Body of pancreas (tissue), 4 donors: Measurements from ENCODE around the gene HEATR3. TPM values are rescaled to one million over a fixed set of nuclear protein-coding genes. Genes with fewer than 3 reads are reported as not detected.
A peak's percentile ranks its signal among the peaks of the same experiment; 100 is the strongest.

Experiments
- ATAC-seq: fragments of 150-250 bp; one replicate; pipeline ENCODE4 v1.9.1; 2016
- DNase-seq, 4 donors: peaks; one replicate each; pipeline ENCODE4 v3.0.0-alpha.2; 2019
- H3K27ac ChIP-seq, 4 donors: fragments of 200-600 bp; sonication (generic); 1 replicate in 3 of 4; 2 replicates in 1 of 4; pipeline versions ENCODE4 v1.5.1 to v1.6.1; 2016 to 2019; ENCODE audit warnings: mild to moderate bottlenecking in 1 of 4, mixed read lengths in 1 of 4, moderate library complexity in 1 of 4
- H3K27me3 ChIP-seq, 2 donors: fragments of 200-600 bp; sonication (generic); one replicate each; pipeline ENCODE4 v1.6.0; 2016; ENCODE audit warnings: mild to moderate bottlenecking in 1 of 2
- H3K36me3 ChIP-seq, 2 donors: fragments of 200-600 bp; sonication (generic); replicated peaks in 1 of 2; 2 replicates each; pipeline ENCODE4 v1.5.1; 2016; ENCODE audit warnings: low read depth in 2 of 2; ENCODE audit not compliant: insufficient read depth in 1 of 2
- H3K4me1 ChIP-seq: fragments of 200-600 bp; sonication (generic); one replicate; pipeline ENCODE4 v1.6.0; 2016
- H3K4me3 ChIP-seq, 2 donors: fragments of 200-600 bp; sonication (generic); 1 replicate in 1 of 2; 2 replicates in 1 of 2; pipeline ENCODE4 v1.5.1; 2016 to 2019
- H3K9me3 ChIP-seq, 3 donors: fragments of 200-600 bp; sonication (generic); 1 replicate in 2 of 3; 2 replicates in 1 of 3; pipeline ENCODE4 v1.5.1; 2016
- POLR2A ChIP-seq, 3 donors: fragments of 450-650 bp; IDR thresholded peaks; one replicate each; pipeline ENCODE4 v1.6.1; 2016; ENCODE audit warnings: antibody characterized with exemption in 3 of 3, mild to moderate bottlenecking in 2 of 3
- WGBS, 2 donors: methylation state at CpG; one replicate each; pipeline ENCODE4 v1.1.5; 2017; 5-methylcytosine and 5-hydroxymethylcytosine counted together
- intact Hi-C: fragments of 100-400 bp; cut with DNase I; formaldehyde crosslinking; loops from one replicate; pipeline ENCODE4 v1.15.1; 2023
- total RNA-seq, 2 donors: library from RNA; depleted of rRNA; stranded (reverse); fragments of >200 nt; gene quantifications; one replicate each; pipeline ENCODE4 v1.1.0, GENCODE V29; 2016
- TF ChIP-seq, protein P1 (sequence below), 7 experiments: fragments of 450-650 bp in 4 of 7; fragments of 200-600 bp in 3 of 7; sonication (generic) in 3 of 7; IDR thresholded peaks; one replicate each; pipeline ENCODE4 v1.5.1; 2016 to 2019; ENCODE audit warnings: antibody characterized with exemption in 7 of 7

HEATR3 gene
- total RNA-seq, 2 donors from 2014 or later: 17.4 to 25.7 TPM

GRCh38 chr16:50137268-50137667 lies 71.5 kb downstream of the HEATR3 start:
- no peaks in the 10 kb centered on the region for H3K36me3 ChIP-seq
- H3K27me3 ChIP-seq: no peaks in the 10 kb centered on the region
- intact Hi-C loops: no loop called here
- no peaks in the 10 kb centered on the region for H3K9me3 ChIP-seq
- TF ChIP-seq, protein P1, sequence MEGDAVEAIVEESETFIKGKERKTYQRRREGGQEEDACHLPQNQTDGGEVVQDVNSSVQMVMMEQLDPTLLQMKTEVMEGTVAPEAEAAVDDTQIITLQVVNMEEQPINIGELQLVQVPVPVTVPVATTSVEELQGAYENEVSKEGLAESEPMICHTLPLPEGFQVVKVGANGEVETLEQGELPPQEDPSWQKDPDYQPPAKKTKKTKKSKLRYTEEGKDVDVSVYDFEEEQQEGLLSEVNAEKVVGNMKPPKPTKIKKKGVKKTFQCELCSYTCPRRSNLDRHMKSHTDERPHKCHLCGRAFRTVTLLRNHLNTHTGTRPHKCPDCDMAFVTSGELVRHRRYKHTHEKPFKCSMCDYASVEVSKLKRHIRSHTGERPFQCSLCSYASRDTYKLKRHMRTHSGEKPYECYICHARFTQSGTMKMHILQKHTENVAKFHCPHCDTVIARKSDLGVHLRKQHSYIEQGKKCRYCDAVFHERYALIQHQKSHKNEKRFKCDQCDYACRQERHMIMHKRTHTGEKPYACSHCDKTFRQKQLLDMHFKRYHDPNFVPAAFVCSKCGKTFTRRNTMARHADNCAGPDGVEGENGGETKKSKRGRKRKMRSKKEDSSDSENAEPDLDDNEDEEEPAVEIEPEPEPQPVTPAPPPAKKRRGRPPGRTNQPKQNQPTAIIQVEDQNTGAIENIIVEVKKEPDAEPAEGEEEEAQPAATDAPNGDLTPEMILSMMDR (IDR thresholded peaks at IDR 0.05): no peak
- no peak for TF ChIP-seq POLR2A (IDR thresholded peaks at IDR 0.05)
- 87% methylated on average over 3 of the region's 3 CpGs; no CpG with 5 or more reads in 1 of the 2 donors for WGBS, 2 donors
- H3K4me3 ChIP-seq: no peak overlapping the region
- ATAC-seq (no peak), DNase-seq (no peak)
- no peaks in the 10 kb centered on the region for H3K4me1 ChIP-seq
- H3K27ac ChIP-seq: no peak overlapping the region

DNA sequence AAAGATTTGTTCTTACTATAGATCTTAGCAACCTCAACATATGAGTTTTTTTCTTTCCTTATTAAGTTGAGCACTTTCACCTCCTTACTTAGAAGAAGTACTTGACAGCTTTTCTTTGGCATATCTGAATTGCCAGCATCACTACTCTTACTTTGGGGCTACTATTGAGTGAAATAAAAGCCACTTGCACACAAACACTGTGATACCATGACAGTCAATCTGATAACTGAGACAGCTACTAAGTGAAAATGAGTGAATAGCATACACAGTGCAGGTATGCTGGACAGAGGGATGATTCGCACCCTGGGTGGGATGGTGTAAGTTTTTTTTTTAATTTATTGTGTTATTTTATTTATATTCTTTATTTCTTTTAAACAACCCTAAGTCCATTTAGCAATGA lies 73.8 kb downstream of the HEATR3 start:
- H3K9me3 ChIP-seq: no peaks in the 10 kb centered on the region
- H3K4me3 ChIP-seq: no peak overlapping the region
- no peaks in the 10 kb centered on the region for H3K27me3 ChIP-seq
- DNase-seq (no peak), ATAC-seq (no peak)
- no peaks in the 10 kb centered on the region for H3K4me1 ChIP-seq
- WGBS, 2 donors: 82 to 92% methylated on average over 1 of the region's 1 CpG
- no peak overlapping the region for H3K27ac ChIP-seq
- no peaks in the 10 kb centered on the region for H3K36me3 ChIP-seq
- intact Hi-C loops: no loop called here
- TF ChIP-seq, protein P1 (IDR thresholded peaks at IDR 0.05): no peak
- TF ChIP-seq POLR2A (IDR thresholded peaks at IDR 0.05): no peak

DNA sequence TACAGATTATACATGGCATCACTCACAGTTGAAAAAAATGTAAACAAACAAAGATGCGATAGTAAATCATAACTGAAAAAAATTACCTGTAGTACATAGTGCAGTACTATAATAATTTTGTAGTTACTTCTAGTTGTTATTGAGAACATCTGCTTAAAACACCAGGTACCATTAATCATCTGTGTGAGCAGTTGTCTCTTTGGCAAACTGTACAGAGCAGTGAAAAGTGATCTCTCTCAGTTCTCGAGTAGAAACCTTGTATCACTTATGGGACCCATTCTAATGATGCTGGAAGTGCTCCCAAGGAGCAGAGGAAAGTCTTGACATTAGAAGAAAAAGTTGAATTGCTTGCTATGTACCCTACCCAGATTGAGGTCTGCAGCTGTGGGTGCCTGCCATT lies 78.4 kb downstream of the HEATR3 start:
- no peak overlapping the region for H3K27ac ChIP-seq
- no peak for ATAC-seq
- peaks cover 20% of the 10 kb centered on the region for H3K4me1 ChIP-seq
- H3K27me3 ChIP-seq: no peaks in the 10 kb centered on the region
- H3K36me3 ChIP-seq: no peaks in the 10 kb centered on the region
- no peak for TF ChIP-seq POLR2A (IDR thresholded peaks at IDR 0.05)
- TF ChIP-seq, protein P1 (IDR thresholded peaks at IDR 0.05): no peak
- DNase-seq: no peak
- H3K4me3 ChIP-seq: no peak overlapping the region
- WGBS, 2 donors: 43 to 62% methylated on average over 2 of the region's 2 CpGs
- intact Hi-C loops: loop anchor here (10.0 kb wide), 1 partner anchor 79 kb away; the partner anchor contains the start of gene HEATR3
- no peaks in the 10 kb centered on the region for H3K9me3 ChIP-seq

GRCh38 chr16:50146479-50147435 lies 81.0 kb downstream of the HEATR3 start:
- peaks cover 22% of the 10 kb centered on the region for H3K4me1 ChIP-seq
- 66 to 75% methylated on average over 9 of the region's 9 CpGs for WGBS, 2 donors
- H3K27ac ChIP-seq: peak overlapping the region in 3 of 4 donors; percentile 42 to 74 (median 66)
- no peaks in the 10 kb centered on the region for H3K27me3 ChIP-seq
- intact Hi-C loops: loop anchor here (10.0 kb wide), 1 partner anchor 82 kb away; the partner anchor contains the start of gene HEATR3
- H3K4me3 ChIP-seq: no peak overlapping the region
- peak; percentile 85 for ATAC-seq
- no peaks in the 10 kb centered on the region for H3K9me3 ChIP-seq
- no peak for TF ChIP-seq POLR2A (IDR thresholded peaks at IDR 0.05)
- DNase-seq: peak; percentile 25 to 52 (median 44)
- H3K36me3 ChIP-seq: no peaks in the 10 kb centered on the region

DNA sequence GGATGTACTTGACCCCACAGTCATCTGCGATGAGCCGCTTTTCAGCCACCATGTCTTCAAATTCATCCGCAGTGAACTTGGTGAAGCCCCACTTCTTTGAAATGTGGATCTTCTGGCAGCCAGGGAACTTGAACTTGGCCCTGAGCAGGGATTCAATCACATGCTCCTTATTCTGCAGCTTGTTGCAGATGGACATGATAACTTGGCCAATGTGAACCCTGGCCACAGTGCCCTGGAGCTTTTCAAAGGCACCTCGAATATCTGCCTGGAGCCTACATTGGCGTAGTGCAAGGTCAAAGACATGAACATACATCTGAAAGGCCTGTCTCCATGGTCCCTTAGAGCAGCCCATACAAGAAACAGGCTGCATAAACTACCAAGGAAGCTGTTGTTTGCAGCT lies 85.6 kb downstream of the HEATR3 start:
- Histone ChIP-seq H3K27me3 (no peaks in the 10 kb centered on the region), H3K4me3 (no peak overlapping the region), H3K27ac (no peak overlapping the region), H3K36me3 (no peaks in the 10 kb centered on the region), H3K4me1 (peaks cover 45% of the 10 kb centered on the region), H3K9me3 (no peaks in the 10 kb centered on the region)
- WGBS, 2 donors: 79 to 88% methylated on average over 2 to 5 of the region's 5 CpGs
- intact Hi-C loops: no loop called here
- TF ChIP-seq, protein P1 (IDR thresholded peaks at IDR 0.05): no peak
- no peak for TF ChIP-seq POLR2A (IDR thresholded peaks at IDR 0.05)
- ATAC-seq (no peak), DNase-seq (no peak)
